ENCODE measurements around the gene KRTAP3-2. TPM values are rescaled to one million over a fixed set of nuclear protein-coding genes. Genes with fewer than 3 reads are reported as not detected.

KRTAP3-2 gene
- total and polyA plus RNA-seq, 8 donors: not detected

DNA sequence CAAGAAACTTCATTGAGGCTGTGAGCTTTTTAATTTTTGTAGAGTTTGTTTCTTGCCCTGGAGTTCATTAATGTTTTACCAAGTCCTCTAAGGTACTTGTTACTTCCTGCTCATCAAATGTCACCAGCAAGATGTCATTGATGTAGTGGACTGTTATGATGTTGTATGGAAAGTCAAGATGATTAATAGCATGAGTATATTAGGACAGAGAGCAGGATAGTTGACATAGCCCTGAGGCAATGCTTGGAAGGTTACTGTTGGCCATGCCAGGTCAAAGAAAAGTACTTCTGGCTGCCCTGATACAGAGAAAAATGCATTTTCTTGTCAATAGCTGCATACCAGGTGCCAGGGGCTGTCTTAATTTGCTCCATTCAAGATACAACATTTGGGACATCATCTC, 20.6 kb upstream of the KRTAP3-2 start:
- Histone ChIP-seq H3K27ac (no peak overlapping the region), H3K9me3 (no peaks in the 10 kb centered on the region), H3K27me3 (no peaks in the 10 kb centered on the region), H3K4me1 (no peaks in the 10 kb centered on the region), H3K4me3 (no peak overlapping the region), H3K36me3 (no peaks in the 10 kb centered on the region)
- DNase-seq: no peak
- intact Hi-C loops (cut with DNase I): no loop called here
- TF ChIP-seq CTCF (IDR thresholded peaks at IDR 0.05): no peak
- no peak for ATAC-seq

DNA sequence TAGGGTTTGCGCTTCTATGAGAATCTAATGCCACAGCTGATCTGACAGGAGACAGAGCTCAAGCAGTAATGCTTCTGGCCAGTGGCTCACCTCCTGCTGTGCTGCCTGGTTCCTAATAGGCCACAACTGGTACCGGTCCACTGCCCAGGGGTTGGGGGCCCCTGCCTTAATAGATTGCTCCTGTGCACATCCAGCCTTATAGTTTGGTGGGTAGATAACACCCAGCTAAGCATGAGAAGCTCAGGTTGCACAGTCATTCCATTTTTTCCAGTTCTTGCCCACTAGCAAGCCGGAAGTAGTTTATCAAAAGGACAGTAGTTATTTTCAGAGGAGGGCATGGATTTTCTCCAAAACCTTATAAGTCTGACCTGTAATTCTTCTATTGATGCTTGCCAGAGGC, 19.7 kb upstream of the KRTAP3-2 start:
- Histone ChIP-seq H3K27ac (no peak overlapping the region), H3K9me3 (no peaks in the 10 kb centered on the region), H3K4me1 (no peaks in the 10 kb centered on the region), H3K36me3 (no peaks in the 10 kb centered on the region), H3K4me3 (no peak overlapping the region), H3K27me3 (no peaks in the 10 kb centered on the region)
- intact Hi-C loops (cut with DNase I): no loop called here
- DNase-seq (no peak), ATAC-seq (no peak)
- TF ChIP-seq CTCF (IDR thresholded peaks at IDR 0.05): no peak

- H3K4me1 ChIP-seq: no peaks in the 10 kb centered on the region
- ATAC-seq (no peak), DNase-seq (no peak)
- H3K9me3 ChIP-seq: no peaks in the 10 kb centered on the region
- TF ChIP-seq CTCF (IDR thresholded peaks at IDR 0.05): no peak
- no peak overlapping the region for H3K27ac ChIP-seq
- H3K27me3 ChIP-seq: no peaks in the 10 kb centered on the region
- H3K4me3 ChIP-seq: no peak overlapping the region
- intact Hi-C loops (cut with DNase I): no loop called here
- no peaks in the 10 kb centered on the region for H3K36me3 ChIP-seq
These were observed 18.8 kb upstream of the KRTAP3-2 start for GRCh38 chr17:41018541-41018940.

- Histone ChIP-seq H3K27me3 (no peaks in the 10 kb centered on the region), H3K9me3 (no peaks in the 10 kb centered on the region), H3K4me3 (no peak overlapping the region), H3K36me3 (no peaks in the 10 kb centered on the region), H3K27ac (no peak overlapping the region), H3K4me1 (no peaks in the 10 kb centered on the region)
- DNase-seq: no peak
- TF ChIP-seq CTCF (IDR thresholded peaks at IDR 0.05): no peak
- ATAC-seq: no peak
- intact Hi-C loops (cut with DNase I): no loop called here
These were observed 17.0 kb upstream of the KRTAP3-2 start for GRCh38 chr17:41016578-41017215.

DNA sequence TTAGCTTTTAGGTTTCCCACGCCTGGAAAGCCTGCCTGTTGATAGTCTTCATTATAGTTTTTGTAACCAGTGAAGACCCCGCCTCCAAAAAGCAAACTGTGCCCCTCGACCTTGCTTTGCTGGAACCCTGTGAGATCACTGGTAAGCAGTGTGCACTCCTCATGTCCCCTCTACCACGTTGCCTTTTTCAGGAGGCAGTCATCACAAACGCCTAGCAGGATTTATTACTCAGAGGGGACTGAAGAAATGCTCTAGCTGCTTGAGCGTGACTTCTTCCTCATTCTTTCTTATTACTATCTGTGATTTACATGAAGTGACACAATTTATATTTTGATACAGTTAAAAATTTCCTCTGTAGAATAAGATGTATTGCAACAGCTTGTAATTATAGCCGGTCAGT, 15.7 kb upstream of the KRTAP3-2 start:
- no peaks in the 10 kb centered on the region for H3K27me3 ChIP-seq
- no peak overlapping the region for H3K4me3 ChIP-seq
- H3K4me1 ChIP-seq: no peaks in the 10 kb centered on the region
- no peaks in the 10 kb centered on the region for H3K9me3 ChIP-seq
- H3K27ac ChIP-seq: no peak overlapping the region
- intact Hi-C loops (cut with DNase I): no loop called here
- ATAC-seq (no peak), DNase-seq (no peak)
- H3K36me3 ChIP-seq: no peaks in the 10 kb centered on the region
- TF ChIP-seq CTCF (IDR thresholded peaks at IDR 0.05): no peak

All from left lung (tissue), 10 donors.